HepG2 (cell line): Measurements from ENCODE around the gene CPO. TPM values are rescaled to one million over a fixed set of nuclear protein-coding genes. Genes with fewer than 3 reads are reported as not detected.

Experiments used
- ATAC-seq: fragments of 200-7000 bp; cut with Tn5 transposase; 3 replicates; pipeline ENCODE4 v1.9.1; 2020; ENCODE audit warnings: mild to moderate bottlenecking, moderate library complexity
- BruUV-seq: library from RNA; stranded (reverse); fragments of 400-500 nt; replicated peaks from 2 replicates; lab custom pipeline; 2021; lab: Mats Ljungman, UMichigan
- CTCF ChIA-PET: fragments of 300-600 bp; formaldehyde crosslinking; extraction: SDS; loops from one replicate; lab custom pipeline; 2021; ENCODE audit warnings: low total read pairs, inconsistent platforms, low intra/inter-chr PET ratio; lab: Yijun Ruan, JAX
- POLR2A ChIA-PET: fragments of 350-600 bp; sonication (Branson Sonifier 250); formaldehyde crosslinking; loops from one replicate; lab custom pipeline; 2020; ENCODE audit warnings: antibody characterized with exemption, inconsistent platforms; lab: Yijun Ruan, JAX
- DNase-seq: peaks from one replicate; pipeline ENCODE4 v3.0.0-alpha.2; 2015; ENCODE audit warnings: low spot score
- FAIRE-seq: peaks from 3 replicates; lab custom pipeline; 2011; peaks lifted over from hg19 to GRCh38; lab: Jason Lieb, UNC
- H2AFZ ChIP-seq: one replicate; pipeline ENCODE4 v1.6.1; 2011; ENCODE audit warnings: low read length, inconsistent platforms
- H3K27ac ChIP-seq: fragments of 300-600 bp; 3 replicates; pipeline ENCODE4 v1.8.0; 2011; ENCODE audit warnings: mixed run types, mild to moderate bottlenecking, mixed read lengths, low read length, inconsistent platforms; ENCODE audit not compliant: insufficient read depth; ENCODE audit errors: extremely low read length
- H3K27me3 ChIP-seq, 2 experiments: fragments of 200-600 bp in 1 of 2; 2 replicates in 1 of 2; 3 replicates in 1 of 2; pipeline versions ENCODE4 v1.6.0 to v1.8.0; 2011; ENCODE audit warnings: low read length in 2 of 2, mild to moderate bottlenecking in 2 of 2, moderate library complexity in 2 of 2, inconsistent platforms in 1 of 2; ENCODE audit not compliant: insufficient read depth in 2 of 2, control insufficient read depth in 1 of 2
- H3K36me3 ChIP-seq, 2 experiments: fragments of 200-600 bp in 1 of 2; replicated peaks in 1 of 2; 2 replicates in 1 of 2; 3 replicates in 1 of 2; pipeline versions ENCODE4 v1.5.1 to v1.8.0; 2011; ENCODE audit warnings: low read length in 2 of 2, inconsistent platforms in 1 of 2; ENCODE audit not compliant: insufficient read depth in 2 of 2, control insufficient read depth in 1 of 2
- H3K4me1 ChIP-seq: 2 replicates; pipeline ENCODE4 v1.5.1; 2012; ENCODE audit warnings: low read length, inconsistent platforms; ENCODE audit not compliant: insufficient read depth
- H3K4me2 ChIP-seq: 2 replicates; pipeline ENCODE4 v1.6.0; 2011; ENCODE audit warnings: low read depth, low read length, inconsistent platforms
- H3K4me3 ChIP-seq, 3 experiments: fragments of 200-600 bp in 1 of 3; sonication (generic), shearing (Covaris generic) in 1 of 3; replicated peaks in 1 of 3; 2 replicates each; pipeline ENCODE4 v1.5.1; 2011 to 2016; ENCODE audit warnings: low read length in 3 of 3, inconsistent platforms in 2 of 3, low read depth in 2 of 3, mild to moderate bottlenecking in 2 of 3, control low read depth in 1 of 3, mixed read lengths in 1 of 3; ENCODE audit not compliant: insufficient read depth in 1 of 3
- H3K79me2 ChIP-seq: one replicate; pipeline ENCODE4 v1.6.1; 2011; ENCODE audit warnings: low read length, inconsistent platforms; ENCODE audit not compliant: insufficient read depth
- H3K9ac ChIP-seq: 2 replicates; pipeline ENCODE4 v1.6.0; 2011; ENCODE audit warnings: mild to moderate bottlenecking, low read depth, low read length, inconsistent platforms; ENCODE audit not compliant: insufficient read depth
- H3K9me3 ChIP-seq: 2 replicates; pipeline ENCODE4 v1.5.1; 2012; ENCODE audit warnings: mild to moderate bottlenecking, low read length
- H4K20me1 ChIP-seq: 2 replicates; pipeline ENCODE4 v1.6.0; 2011; ENCODE audit warnings: inconsistent platforms, mild to moderate bottlenecking, low read length, moderate library complexity; ENCODE audit not compliant: insufficient read depth
- AHR ChIP-seq: IDR thresholded peaks from 2 replicates; pipeline ENCODE4 v1.6.1; 2018; ENCODE audit warnings: missing genetic modification reagents, missing compliant biosample characterization
- HMGA1 ChIP-seq: sonication (generic); formaldehyde crosslinking; conservative IDR thresholded peaks from 2 replicates; pipeline ENCODE4 v1.4.0; 2020; ENCODE audit warnings: missing genetic modification reagents
- PRPF4 ChIP-seq: fragments of 200-400 bp; formaldehyde crosslinking; IDR thresholded peaks from 2 replicates; pipeline ENCODE4 v1.6.1; 2016; ENCODE audit warnings: low read length, low read depth; ENCODE audit not compliant: poor library complexity, severe bottlenecking
- TBP ChIP-seq: sonication (generic); formaldehyde crosslinking; IDR thresholded peaks from 2 replicates; pipeline ENCODE4 v1.5.0; 2020; ENCODE audit warnings: missing genetic modification reagents
- ZNF10 ChIP-seq: sonication (generic); formaldehyde crosslinking; IDR thresholded peaks from 2 replicates; pipeline ENCODE4 v1.4.0; 2020; ENCODE audit warnings: mild to moderate bottlenecking, low read depth, missing genetic modification reagents, borderline replicate concordance
- ZNF720 ChIP-seq: sonication (generic); formaldehyde crosslinking; IDR thresholded peaks from 2 replicates; pipeline ENCODE4 v1.4.0; 2020; ENCODE audit warnings: missing genetic modification reagents
- WGBS: methylation state at CpG from one replicate; pipeline ENCODE4 v1.1.6; 2017; ENCODE audit warnings: low lambda C conversion rate; 5-methylcytosine and 5-hydroxymethylcytosine counted together
- in situ Hi-C: cut with HindIII; loops from 2 replicates; pipeline ENCODE4 v1.10.0; 2017; ENCODE audit warnings: low pct_unique_long_range_greater_than_20kb; ENCODE audit not compliant: extremely low pct_ligation_motif_present
- intact Hi-C: fragments of 100-400 bp; cut with micrococcal nuclease; formaldehyde crosslinking; loops from one replicate; pipeline ENCODE4 v1.10.0; 2022; ENCODE audit not compliant: unreplicated experiment
- polyA plus RNA-seq, 8 experiments: library from polyadenylated mRNA; depleted of rRNA in 3 of 8; stranded (reverse) in 7 of 8; unstranded in 1 of 8; fragments of >200 nt; fragmentation: Illumina TruSeq in 4 of 8; extraction: Trizol in 4 of 8; gene quantifications; 2 replicates each; pipeline versions ENCODE4 v1.2.1 to v1.2.3, GENCODE V29; 2011 to 2016; ENCODE audit warnings: low read depth in 4 of 8, missing spikeins in 1 of 8, mixed read lengths in 1 of 8; ENCODE audit not compliant: insufficient read depth in 1 of 8
- total RNA-seq, 5 experiments: library from RNA; depleted of rRNA; stranded (reverse); fragments of >200 nt; fragmentation: Illumina TruSeq; extraction: Trizol; gene quantifications; 2 replicates each; pipeline ENCODE4 v1.2.3, GENCODE V29; 2016; ENCODE audit warnings: low read depth in 1 of 5
- TF ChIP-seq, protein P1 (sequence below): sonication (generic); formaldehyde crosslinking; IDR thresholded peaks from 2 replicates; pipeline ENCODE4 v1.8.1; 2023; ENCODE audit warnings: missing genetic modification reagents, inconsistent platforms, borderline replicate concordance
- TF ChIP-seq, protein P2 (sequence below): sonication (generic); formaldehyde crosslinking; IDR thresholded peaks from 2 replicates; pipeline ENCODE4 v1.5.0; 2020; ENCODE audit warnings: mild to moderate bottlenecking, missing genetic modification reagents, moderate library complexity

The CPO gene
- total and polyA plus RNA-seq, 2 of the 13 experiments (the other 11 are each of a cell fraction or from before 2014, with no cell fraction given), result 0.07 TPM; not detected in 1

DNA sequence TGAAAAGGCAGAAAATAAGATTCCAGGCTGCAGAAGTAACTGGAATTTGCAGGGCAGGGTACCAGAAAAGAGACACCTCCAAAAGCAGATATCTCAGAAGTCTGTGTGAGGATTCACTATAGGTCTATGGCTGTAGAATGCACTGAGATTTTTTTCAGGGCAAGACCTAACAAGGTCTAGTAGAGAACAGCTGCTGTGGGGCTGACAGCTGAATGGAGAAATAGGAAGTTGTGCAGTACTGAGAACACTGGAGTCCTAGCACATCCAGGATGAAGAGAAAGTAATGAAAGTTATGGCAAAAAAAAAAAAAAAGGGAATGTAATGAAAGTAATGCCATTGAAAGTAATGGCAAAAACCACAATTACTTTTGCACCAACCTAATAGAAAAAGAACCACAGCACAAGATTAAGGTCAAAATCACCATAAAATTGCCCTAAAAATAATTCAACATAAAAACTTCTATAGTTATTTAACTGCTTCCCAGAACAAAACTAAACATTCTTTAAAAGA is 57.3 kb downstream of the CPO start (continued):
- TF ChIP-seq, protein P1, sequence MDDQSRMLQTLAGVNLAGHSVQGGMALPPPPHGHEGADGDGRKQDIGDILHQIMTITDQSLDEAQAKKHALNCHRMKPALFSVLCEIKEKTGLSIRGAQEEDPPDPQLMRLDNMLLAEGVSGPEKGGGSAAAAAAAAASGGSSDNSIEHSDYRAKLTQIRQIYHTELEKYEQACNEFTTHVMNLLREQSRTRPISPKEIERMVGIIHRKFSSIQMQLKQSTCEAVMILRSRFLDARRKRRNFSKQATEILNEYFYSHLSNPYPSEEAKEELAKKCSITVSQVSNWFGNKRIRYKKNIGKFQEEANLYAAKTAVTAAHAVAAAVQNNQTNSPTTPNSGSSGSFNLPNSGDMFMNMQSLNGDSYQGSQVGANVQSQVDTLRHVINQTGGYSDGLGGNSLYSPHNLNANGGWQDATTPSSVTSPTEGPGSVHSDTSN (CRISPR knock-in tag), result no peak

DNA sequence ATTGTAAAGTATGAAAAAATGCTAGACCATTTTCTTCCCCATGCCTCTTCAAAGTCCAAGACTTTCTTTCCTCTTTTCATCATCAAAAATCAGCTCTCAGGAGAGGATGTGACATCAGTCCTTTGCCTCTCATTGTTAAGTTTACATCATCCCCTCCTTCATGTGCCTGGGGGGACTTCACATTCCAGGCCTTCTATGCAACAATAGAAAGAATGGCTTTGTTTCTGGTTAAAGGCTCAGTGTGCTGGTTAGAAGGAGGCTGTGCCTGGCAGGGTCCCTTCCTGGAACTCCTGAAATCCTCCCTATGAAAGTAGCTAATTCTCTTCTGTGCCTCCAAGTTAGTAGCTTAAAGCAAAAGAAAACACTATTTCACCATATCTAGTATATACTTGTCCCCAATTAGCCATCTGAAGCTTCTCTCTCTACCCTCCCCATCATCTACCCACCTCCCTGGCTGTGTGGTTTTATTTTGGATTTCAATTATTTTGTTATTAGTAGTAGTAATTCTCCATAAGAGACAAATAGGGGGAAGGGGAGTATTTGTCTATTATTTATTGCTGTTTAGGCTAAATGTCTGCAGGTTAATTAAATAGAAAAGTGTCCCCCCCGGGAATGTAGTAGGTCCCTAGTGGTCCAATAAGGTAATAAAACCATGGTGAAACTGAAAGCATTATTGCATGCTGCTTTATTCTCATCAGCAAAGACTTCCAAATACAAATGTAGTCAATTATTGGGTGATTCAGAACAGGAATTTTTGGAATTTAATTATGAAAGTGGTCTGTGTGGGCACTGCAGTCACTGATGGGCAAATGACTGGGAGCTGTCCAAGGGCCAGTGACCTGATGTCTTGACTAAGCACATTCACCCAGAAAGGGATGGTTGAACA is 69.0 kb downstream of the CPO start:
- Histone ChIP-seq H3K27me3 (no peaks in the 10 kb centered on the region), H3K4me3 (no peak overlapping the region), H3K79me2 (no peaks in the 10 kb centered on the region), H3K9me3 (no peaks in the 10 kb centered on the region)
- DNase-seq, result no peak
- 0% methylated on average over 1 of the region's 1 CpG for WGBS
- CTCF ChIA-PET, result no interaction called here
- TF ChIP-seq ZNF720 (CRISPR knock-in tag) (no peak), ZNF10 (no peak), TBP (CRISPR knock-in tag) (no peak), HMGA1 (no peak), PRPF4 (no peak), AHR (no peak)
- TF ChIP-seq, protein P2, sequence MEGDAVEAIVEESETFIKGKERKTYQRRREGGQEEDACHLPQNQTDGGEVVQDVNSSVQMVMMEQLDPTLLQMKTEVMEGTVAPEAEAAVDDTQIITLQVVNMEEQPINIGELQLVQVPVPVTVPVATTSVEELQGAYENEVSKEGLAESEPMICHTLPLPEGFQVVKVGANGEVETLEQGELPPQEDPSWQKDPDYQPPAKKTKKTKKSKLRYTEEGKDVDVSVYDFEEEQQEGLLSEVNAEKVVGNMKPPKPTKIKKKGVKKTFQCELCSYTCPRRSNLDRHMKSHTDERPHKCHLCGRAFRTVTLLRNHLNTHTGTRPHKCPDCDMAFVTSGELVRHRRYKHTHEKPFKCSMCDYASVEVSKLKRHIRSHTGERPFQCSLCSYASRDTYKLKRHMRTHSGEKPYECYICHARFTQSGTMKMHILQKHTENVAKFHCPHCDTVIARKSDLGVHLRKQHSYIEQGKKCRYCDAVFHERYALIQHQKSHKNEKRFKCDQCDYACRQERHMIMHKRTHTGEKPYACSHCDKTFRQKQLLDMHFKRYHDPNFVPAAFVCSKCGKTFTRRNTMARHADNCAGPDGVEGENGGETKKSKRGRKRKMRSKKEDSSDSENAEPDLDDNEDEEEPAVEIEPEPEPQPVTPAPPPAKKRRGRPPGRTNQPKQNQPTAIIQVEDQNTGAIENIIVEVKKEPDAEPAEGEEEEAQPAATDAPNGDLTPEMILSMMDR, result no peak
- TF ChIP-seq, all 625 proteins: peak for 0
- intact Hi-C loops (no loop called here), in situ Hi-C loops (no loop called here)
- H3K36me3 ChIP-seq, result no peaks in the 10 kb centered on the region
- no peaks in the 10 kb centered on the region for H3K4me1 ChIP-seq
- no peak overlapping the region for H3K27ac ChIP-seq
- POLR2A ChIA-PET, result no interaction called here
- no peak overlapping the region for H3K4me2 ChIP-seq
- H3K9ac ChIP-seq, result no peak overlapping the region
- no peak overlapping the region for H2AFZ ChIP-seq
- BruUV-seq, result no TSS peak
- no peaks in the 10 kb centered on the region for H4K20me1 ChIP-seq
- FAIRE-seq (no peak), ATAC-seq (no peak)
